ENCODE results near the gene GPR17.

- TF ChIP-seq TCF3 (CRISPR knock-in tag; IDR thresholded peaks at IDR 0.05) = no peak
- no peak for TF ChIP-seq CTCF (IDR thresholded peaks at IDR 0.05 in 2 of 3, conservative IDR thresholded peaks at IDR 0.05 in 1 of 3; ENCODE audit: insufficient read depth in 2 of 3, low read depth in 1 of 3, low read length in 3 of 3)
- TF ChIP-seq NRF1 (conservative IDR thresholded peaks at IDR 0.05 in 1 of 2, IDR thresholded peaks at IDR 0.05 in 1 of 2) = no peak
- TF ChIP-seq CHD2 (IDR thresholded peaks at IDR 0.05; ENCODE audit: low read depth, low read length) = no peak
- no peak for TF ChIP-seq HNRNPLL (IDR thresholded peaks at IDR 0.05; ENCODE audit: low read depth, low read length, poor library complexity, severe bottlenecking)
These were observed 27.3 kb upstream of the GPR17 start for GRCh38 chr2:127618551-127619202.

All from K562 (cell line).